ENCODE measurements around the gene LRP1B.

LRP1B gene

DNA sequence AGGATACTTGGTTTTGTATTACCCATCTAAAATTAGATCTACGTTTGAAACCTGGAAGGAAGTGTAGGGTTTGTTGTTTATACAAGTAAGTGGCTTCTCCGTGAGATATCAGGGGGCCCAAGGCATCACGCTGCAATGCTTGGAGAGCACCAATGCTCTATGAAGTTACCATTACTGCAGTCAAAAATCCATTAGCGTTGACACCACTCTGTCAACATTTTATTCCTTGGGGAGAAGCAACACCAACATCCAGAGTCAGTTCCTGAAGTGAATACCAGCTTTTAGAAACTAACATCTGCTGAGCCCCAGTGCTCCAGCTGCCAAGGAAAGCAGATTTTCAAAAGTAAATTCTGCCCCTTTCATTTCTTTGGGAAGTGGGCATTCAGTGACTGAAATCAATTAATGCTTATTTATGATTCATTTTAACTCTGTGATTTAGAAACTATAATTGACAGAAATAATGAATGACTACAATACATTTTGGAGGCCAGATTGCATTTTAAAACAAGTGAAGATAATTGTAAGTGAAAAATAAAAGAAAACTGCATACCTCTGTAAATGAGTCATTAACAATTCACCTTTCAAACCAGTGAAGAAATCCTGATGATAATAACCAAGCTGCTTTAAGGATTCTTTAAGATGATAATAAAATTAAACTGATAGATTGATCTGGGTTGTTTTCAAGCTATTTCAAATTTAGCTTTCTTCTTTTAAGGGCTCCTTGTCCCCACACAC lies 30.5 kb downstream of the LRP1B start:
- H3K27me3 ChIP-seq (ENCODE audit: control insufficient read depth, low read length) = no peaks in the 10 kb centered on the region
- no peaks in the 10 kb centered on the region for H3K36me3 ChIP-seq (ENCODE audit: control insufficient read depth, low read length)
- no peaks in the 10 kb centered on the region for H3K9me3 ChIP-seq (ENCODE audit: control insufficient read depth, insufficient read depth, low read length)
- no peak overlapping the region for H3K4me2 ChIP-seq (ENCODE audit: low read length)
- no peaks in the 10 kb centered on the region for H3K79me2 ChIP-seq (ENCODE audit: control insufficient read depth, low read length)
- no peaks in the 10 kb centered on the region for H3F3A ChIP-seq (ENCODE audit: control insufficient read depth, insufficient read depth)
- no peak overlapping the region for H3K4me3 ChIP-seq (ENCODE audit: low read length)
- H3K4me1 ChIP-seq (ENCODE audit: control insufficient read depth, low read length) = no peaks in the 10 kb centered on the region
- H3K9me2 ChIP-seq (replicated peaks; ENCODE audit: control insufficient read depth, low read length) = no peaks in the 10 kb centered on the region
- no peak overlapping the region for H3K27ac ChIP-seq (ENCODE audit: low read depth, low read length)
- no peaks in the 10 kb centered on the region for H4K20me1 ChIP-seq (ENCODE audit: control insufficient read depth, insufficient read depth, low read depth, low read length)
- TF ChIP-seq EZH2phosphoT487 (IDR thresholded peaks at IDR 0.05; ENCODE audit: borderline replicate concordance, low read length) (no peak), CTCF (IDR thresholded peaks at IDR 0.05; ENCODE audit: low read depth, low read length, poor library complexity, severe bottlenecking) (no peak)

- Histone ChIP-seq H3K27ac (ENCODE audit: low read depth, low read length) (no peak overlapping the region), H3K4me1 (ENCODE audit: control insufficient read depth, low read length) (no peaks in the 10 kb centered on the region), H3K4me2 (ENCODE audit: low read length) (no peak overlapping the region), H3K9me2 (replicated peaks; ENCODE audit: control insufficient read depth, low read length) (no peaks in the 10 kb centered on the region), H3K27me3 (ENCODE audit: control insufficient read depth, low read length) (no peaks in the 10 kb centered on the region), H3K9me3 (ENCODE audit: control insufficient read depth, insufficient read depth, low read length) (no peaks in the 10 kb centered on the region), H3K79me2 (ENCODE audit: control insufficient read depth, low read length) (no peaks in the 10 kb centered on the region), H3F3A (ENCODE audit: control insufficient read depth, insufficient read depth) (no peaks in the 10 kb centered on the region), H3K36me3 (ENCODE audit: control insufficient read depth, low read length) (no peaks in the 10 kb centered on the region), H4K20me1 (ENCODE audit: control insufficient read depth, insufficient read depth, low read depth, low read length) (no peaks in the 10 kb centered on the region), H3K4me3 (ENCODE audit: low read length) (no peak overlapping the region)
- TF ChIP-seq EZH2phosphoT487 (IDR thresholded peaks at IDR 0.05; ENCODE audit: borderline replicate concordance, low read length) (no peak), CTCF (IDR thresholded peaks at IDR 0.05; ENCODE audit: low read depth, low read length, poor library complexity, severe bottlenecking) (no peak)
These were observed 33.1 kb downstream of the LRP1B start for GRCh38 chr2:142097711-142098110.

DNA sequence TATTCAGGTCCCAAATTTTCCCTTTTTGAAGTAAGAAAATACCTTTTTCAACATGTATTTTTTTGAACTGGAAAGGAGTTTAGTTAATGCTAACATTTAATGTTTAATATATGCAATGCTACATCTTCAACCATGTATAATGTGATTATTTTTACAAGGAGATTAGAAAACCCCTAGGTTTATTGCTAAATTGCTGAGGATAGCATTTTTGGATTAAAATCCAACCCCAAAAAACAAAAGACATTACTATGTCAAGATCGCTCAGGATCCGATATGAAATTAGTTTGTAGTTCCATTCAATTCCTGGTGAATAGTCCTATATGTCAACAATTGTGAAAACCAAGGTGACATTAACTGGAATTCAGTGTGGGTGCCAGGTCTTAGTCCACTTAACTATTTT lies 35.2 kb downstream of the LRP1B start:
- no peaks in the 10 kb centered on the region for H3K9me2 ChIP-seq (replicated peaks; ENCODE audit: control insufficient read depth, low read length)
- no peak overlapping the region for H3K4me2 ChIP-seq (ENCODE audit: low read length)
- no peaks in the 10 kb centered on the region for H3K36me3 ChIP-seq (ENCODE audit: control insufficient read depth, low read length)
- no peaks in the 10 kb centered on the region for H4K20me1 ChIP-seq (ENCODE audit: control insufficient read depth, insufficient read depth, low read depth, low read length)
- no peaks in the 10 kb centered on the region for H3K27me3 ChIP-seq (ENCODE audit: control insufficient read depth, low read length)
- TF ChIP-seq CTCF (IDR thresholded peaks at IDR 0.05; ENCODE audit: low read depth, low read length, poor library complexity, severe bottlenecking) (no peak), EZH2phosphoT487 (IDR thresholded peaks at IDR 0.05; ENCODE audit: borderline replicate concordance, low read length) (no peak)
- H3F3A ChIP-seq (ENCODE audit: control insufficient read depth, insufficient read depth) = no peaks in the 10 kb centered on the region
- H3K27ac ChIP-seq (ENCODE audit: low read depth, low read length) = no peak overlapping the region
- no peaks in the 10 kb centered on the region for H3K9me3 ChIP-seq (ENCODE audit: control insufficient read depth, insufficient read depth, low read length)
- H3K4me3 ChIP-seq (ENCODE audit: low read length) = no peak overlapping the region
- H3K4me1 ChIP-seq (ENCODE audit: control insufficient read depth, low read length) = no peaks in the 10 kb centered on the region
- H3K79me2 ChIP-seq (ENCODE audit: control insufficient read depth, low read length) = no peaks in the 10 kb centered on the region
